NCI-H2107 (cell line): Measurements from ENCODE around the gene FZD10.

ENCODE experiments used
- DNase-seq: peaks from one replicate; lab custom pipeline; 2025; lab: John Stamatoyannopoulos, UW

Gene FZD10

GRCh38 chr12:130205495-130205894 lies 43.2 kb downstream of the FZD10 start:
- no peak for DNase-seq

- no peak for DNase-seq
Measured at GRCh38 chr12:130212384-130212989, 50.2 kb downstream of the FZD10 start.

- DNase-seq, result no peak
Measured at GRCh38 chr12:130213249-130213648, 51.0 kb downstream of the FZD10 start.

- DNase-seq, result no peak
Measured at GRCh38 chr12:130214686-130215395, 52.6 kb downstream of the FZD10 start.
